Suprapubic skin (tissue), 4 donors: ENCODE measurements around the gene FHL2. TPM values are rescaled to one million over a fixed set of nuclear protein-coding genes. Genes with fewer than 3 reads are reported as not detected.
"Not testable (repeated sequence)": the region's sequence is repeated elsewhere in the genome, so short reads cannot be mapped to it uniquely, and the experiment has no call there.

Source experiments
- DNase-seq, 2 donors: peaks; one replicate each; pipeline ENCODE4 v3.0.0-alpha.2; 2019; ENCODE audit warnings: low spot score in 2 of 2
- H3K27ac ChIP-seq: fragments of 200-600 bp; sonication (generic); one replicate; pipeline ENCODE4 v1.5.1; 2019
- H3K27me3 ChIP-seq: fragments of 200-600 bp; sonication (generic); one replicate; pipeline ENCODE4 v1.5.1; 2019
- H3K36me3 ChIP-seq: fragments of 200-600 bp; sonication (generic); one replicate; pipeline ENCODE4 v1.5.1; 2019
- H3K4me1 ChIP-seq: fragments of 200-600 bp; sonication (generic); one replicate; pipeline ENCODE4 v1.5.1; 2019
- H3K4me3 ChIP-seq: fragments of 200-600 bp; sonication (generic); one replicate; pipeline ENCODE4 v1.5.1; 2019; ENCODE audit warnings: mild to moderate bottlenecking
- H3K9me3 ChIP-seq: fragments of 200-600 bp; sonication (generic); one replicate; pipeline ENCODE4 v1.5.1; 2019
- CTCF ChIP-seq, 2 donors: fragments of 200-600 bp in 1 of 2; fragments of 450-650 bp in 1 of 2; sonication (generic) in 1 of 2; IDR thresholded peaks; one replicate each; pipeline ENCODE4 v1.5.1; 2016 to 2019; ENCODE audit warnings: antibody characterized with exemption in 2 of 2, mild to moderate bottlenecking in 1 of 2, moderate library complexity in 1 of 2
- EP300 ChIP-seq: sonication (generic); formaldehyde crosslinking; IDR thresholded peaks from one replicate; pipeline ENCODE4 v1.6.1; 2017; ENCODE audit warnings: antibody characterized with exemption
- POLR2A ChIP-seq, 2 donors: fragments of 450-650 bp; IDR thresholded peaks; one replicate each; pipeline ENCODE4 v1.6.1; 2017; ENCODE audit warnings: antibody characterized with exemption in 2 of 2, mild to moderate bottlenecking in 2 of 2, moderate library complexity in 2 of 2
- POLR2AphosphoS5 ChIP-seq, 3 donors: sonication (generic); formaldehyde crosslinking; IDR thresholded peaks; one replicate each; pipeline ENCODE4 v1.6.1; 2017; ENCODE audit warnings: antibody characterized with exemption in 3 of 3
- WGBS: methylation state at CpG from one replicate; pipeline ENCODE4 v1.1.5; 2018; 5-methylcytosine and 5-hydroxymethylcytosine counted together
- total RNA-seq, 4 donors: library from RNA; depleted of rRNA; stranded (reverse); fragments of >200 nt; gene quantifications; one replicate each; pipeline ENCODE4 v1.1.0, GENCODE V29; 2016

The FHL2 gene
- total RNA-seq, 4 donors from 2014 or later: 43.0 to 69.2 (median 47.9) TPM

GRCh38 chr2:105427485-105427884 is 28.6 kb upstream of the FHL2 start:
- TF ChIP-seq POLR2AphosphoS5 (IDR thresholded peaks at IDR 0.05): no peak
- no peak for TF ChIP-seq CTCF (IDR thresholded peaks at IDR 0.05)
- no peak for TF ChIP-seq POLR2A (IDR thresholded peaks at IDR 0.05)
- TF ChIP-seq EP300: no peak
- H3K36me3 ChIP-seq: no peaks in the 10 kb centered on the region
- H3K4me1 ChIP-seq: peaks cover 30% of the 10 kb centered on the region
- H3K9me3 ChIP-seq: no peaks in the 10 kb centered on the region
- H3K27ac ChIP-seq: no peak overlapping the region
- DNase-seq: no peak
- H3K4me3 ChIP-seq: no peak overlapping the region
- H3K27me3 ChIP-seq: no peaks in the 10 kb centered on the region
- 73% methylated on average over 4 of the region's 4 CpGs for WGBS

- Histone ChIP-seq H3K36me3 (no peaks in the 10 kb centered on the region), H3K27me3 (no peaks in the 10 kb centered on the region), H3K4me1 (peaks cover 22% of the 10 kb centered on the region), H3K27ac (no peak overlapping the region), H3K9me3 (no peaks in the 10 kb centered on the region), H3K4me3 (no peak overlapping the region)
- TF ChIP-seq EP300: no peak
- no peak for TF ChIP-seq CTCF (IDR thresholded peaks at IDR 0.05)
- no peak for TF ChIP-seq POLR2AphosphoS5 (IDR thresholded peaks at IDR 0.05)
- TF ChIP-seq POLR2A (IDR thresholded peaks at IDR 0.05): no peak
- WGBS: 36% methylated on average over 9 of the region's 9 CpGs
- DNase-seq: no peak
These were observed 27.9 kb upstream of the FHL2 start for GRCh38 chr2:105426626-105427292.

- TF ChIP-seq CTCF (IDR thresholded peaks at IDR 0.05) (no peak), POLR2A (IDR thresholded peaks at IDR 0.05) (no peak), EP300 (no peak), POLR2AphosphoS5 (IDR thresholded peaks at IDR 0.05) (no peak)
- Histone ChIP-seq H3K27me3 (no peaks in the 10 kb centered on the region), H3K9me3 (no peaks in the 10 kb centered on the region), H3K27ac (no peak overlapping the region), H3K36me3 (no peaks in the 10 kb centered on the region), H3K4me1 (peaks cover 17% of the 10 kb centered on the region), H3K4me3 (no peak overlapping the region)
- no peak for DNase-seq
- WGBS: 56% methylated on average over 6 of the region's 6 CpGs
These were observed 27.2 kb upstream of the FHL2 start for GRCh38 chr2:105425936-105426625.

GRCh38 chr2:105424836-105425235 is 26.0 kb upstream of the FHL2 start:
- not testable (repeated sequence) for H3K27ac ChIP-seq

GRCh38 chr2:105422801-105423200 is 23.9 kb upstream of the FHL2 start:
- WGBS: 86% methylated on average over 5 of the region's 5 CpGs

More at GRCh38 chr2:105424836-105425235, 26.0 kb upstream of the FHL2 start:
- H3K4me1 ChIP-seq: peaks cover 17% of the 10 kb centered on the region
- WGBS: 89% methylated on average over 3 of the region's 3 CpGs
- H3K27me3 ChIP-seq, H3K36me3 ChIP-seq, H3K9me3 ChIP-seq, H3K4me3 ChIP-seq, DNase-seq: not testable (repeated sequence)

More at GRCh38 chr2:105422801-105423200, 23.9 kb upstream of the FHL2 start:
- Histone ChIP-seq H3K27ac (no peak overlapping the region), H3K27me3 (no peaks in the 10 kb centered on the region), H3K36me3 (no peaks in the 10 kb centered on the region), H3K9me3 (no peaks in the 10 kb centered on the region), H3K4me3 (no peak overlapping the region), H3K4me1 (peaks cover 14% of the 10 kb centered on the region)
- no peak for DNase-seq
- no peak for TF ChIP-seq POLR2AphosphoS5 (IDR thresholded peaks at IDR 0.05)
- TF ChIP-seq EP300: no peak
- TF ChIP-seq CTCF (IDR thresholded peaks at IDR 0.05): no peak
- no peak for TF ChIP-seq POLR2A (IDR thresholded peaks at IDR 0.05)
